ENCODE measurements around the gene SLC23A3.
"Not testable (repeated sequence)": the region's sequence is repeated elsewhere in the genome, so short reads cannot be mapped to it uniquely, and the experiment has no call there.

Gene SLC23A3

GRCh38 chr2:219204425-219205164 is 34.8 kb upstream of the SLC23A3 start:
- in situ Hi-C loops (cut with HindIII; ENCODE audit: low sequenced_read_pairs): no loop called here
- H3K4me3 ChIP-seq (ENCODE audit: low read depth, low read length): no peak overlapping the region
- no peak for TF ChIP-seq CTCF (IDR thresholded peaks at IDR 0.05; ENCODE audit: low read depth, low read length)
- DNase-seq (ENCODE audit: low read depth, low spot score): no peak

DNA sequence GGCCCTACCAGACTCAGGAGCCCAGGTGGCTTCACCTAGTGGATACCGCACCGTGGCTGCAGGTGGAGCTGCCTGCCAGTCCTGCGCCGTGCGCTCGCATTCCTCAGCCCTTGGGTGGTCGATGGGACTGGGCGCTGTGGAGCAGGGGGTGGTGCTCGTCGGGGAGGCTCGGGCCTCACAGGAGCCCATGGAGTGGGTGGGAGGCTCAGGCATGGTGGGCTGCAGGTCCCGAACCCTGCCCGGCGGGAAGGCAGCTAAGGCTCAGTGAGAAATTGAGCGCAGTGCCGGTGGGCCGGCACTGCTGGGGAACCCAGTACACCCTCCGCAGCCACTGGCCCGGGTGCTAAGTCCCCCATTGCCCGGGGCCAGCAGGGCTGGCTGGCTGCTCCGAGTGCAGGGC is 31.5 kb upstream of the SLC23A3 start:
- DNase-seq (ENCODE audit: low read depth, low spot score); H3K4me3 ChIP-seq (ENCODE audit: low read depth, low read length); in situ Hi-C loops (cut with HindIII; ENCODE audit: low sequenced_read_pairs): not testable (repeated sequence)

DNA sequence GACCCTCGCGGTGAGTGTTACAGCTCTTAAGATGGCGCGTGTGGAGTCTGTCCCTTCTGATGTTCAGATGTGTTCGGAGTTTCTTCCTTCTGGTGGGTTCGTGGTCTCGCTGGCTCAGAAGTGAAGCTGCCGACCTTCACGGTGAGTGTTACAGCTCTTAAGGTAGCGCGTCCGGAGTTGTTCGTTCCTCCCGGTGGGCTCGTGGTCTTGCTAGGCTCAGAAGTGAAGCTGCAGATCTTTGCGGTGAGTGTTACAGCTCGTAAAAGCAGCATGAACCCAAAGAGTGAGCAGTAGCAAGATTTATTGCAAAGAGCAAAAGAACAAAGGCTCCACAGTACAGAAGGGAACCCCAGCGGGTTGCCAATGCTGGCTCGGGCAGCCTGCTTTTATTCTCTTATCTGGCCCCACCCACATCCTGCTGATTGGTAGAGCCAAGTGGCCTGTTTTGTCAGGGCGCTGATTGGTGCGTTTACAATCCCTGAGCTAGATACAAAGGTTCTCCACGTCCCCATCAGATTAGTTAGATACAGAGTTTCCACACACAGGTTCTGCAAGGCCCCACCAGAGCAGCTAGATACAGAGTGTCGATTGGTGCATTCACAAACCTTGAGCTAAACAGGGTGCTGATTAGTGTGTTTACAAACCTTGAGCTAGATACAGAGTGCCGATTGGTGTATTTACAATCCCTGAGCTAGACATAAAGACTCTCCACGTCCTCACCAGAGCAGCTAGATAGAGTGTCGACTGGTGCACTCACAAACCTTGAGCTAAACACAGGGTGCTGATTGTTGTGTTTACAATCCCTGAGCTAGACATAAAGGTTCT is 30.9 kb upstream of the SLC23A3 start:
- not testable (repeated sequence) for H3K4me3 ChIP-seq (ENCODE audit: low read depth, low read length)
- peak; percentile 38 for DNase-seq (ENCODE audit: low read depth, low spot score)

GRCh38 chr2:219199470-219200211 is 29.8 kb upstream of the SLC23A3 start:
- H3K4me3 ChIP-seq (ENCODE audit: low read depth, low read length): no peak overlapping the region
- no peak for TF ChIP-seq CTCF (IDR thresholded peaks at IDR 0.05; ENCODE audit: low read depth, low read length)
- in situ Hi-C loops (cut with HindIII; ENCODE audit: low sequenced_read_pairs): no loop called here
- no peak for DNase-seq (ENCODE audit: low read depth, low spot score)

More for the DNA sequence above, 30.9 kb upstream of the SLC23A3 start:
- in situ Hi-C loops (cut with HindIII; ENCODE audit: low sequenced_read_pairs): not testable (repeated sequence)

DNA sequence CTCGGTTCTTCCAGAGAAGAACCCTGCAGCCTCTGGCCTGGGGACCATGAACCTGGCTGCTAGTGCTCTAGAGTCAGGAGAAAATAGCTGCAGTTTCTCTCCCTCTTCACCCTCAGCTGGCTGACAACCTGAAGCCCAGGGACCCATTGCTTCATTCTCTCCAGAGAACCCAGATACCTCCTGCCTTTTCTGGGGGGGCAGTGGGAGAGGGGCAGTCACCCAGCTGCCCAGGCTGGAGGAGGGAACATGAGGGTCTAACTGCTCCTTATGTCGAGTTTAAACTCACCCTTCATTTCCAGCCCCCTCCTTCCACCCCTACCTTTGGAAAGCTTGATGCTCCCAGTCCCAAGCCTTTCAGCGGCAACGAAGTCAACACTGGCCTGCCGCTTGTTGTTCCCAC is 29.1 kb upstream of the SLC23A3 start:
- no peak for DNase-seq (ENCODE audit: low read depth, low spot score)
- in situ Hi-C loops (cut with HindIII; ENCODE audit: low sequenced_read_pairs): no loop called here
- TF ChIP-seq CTCF (IDR thresholded peaks at IDR 0.05; ENCODE audit: low read depth, low read length): no peak
- H3K4me3 ChIP-seq (ENCODE audit: low read depth, low read length): no peak overlapping the region

DNA sequence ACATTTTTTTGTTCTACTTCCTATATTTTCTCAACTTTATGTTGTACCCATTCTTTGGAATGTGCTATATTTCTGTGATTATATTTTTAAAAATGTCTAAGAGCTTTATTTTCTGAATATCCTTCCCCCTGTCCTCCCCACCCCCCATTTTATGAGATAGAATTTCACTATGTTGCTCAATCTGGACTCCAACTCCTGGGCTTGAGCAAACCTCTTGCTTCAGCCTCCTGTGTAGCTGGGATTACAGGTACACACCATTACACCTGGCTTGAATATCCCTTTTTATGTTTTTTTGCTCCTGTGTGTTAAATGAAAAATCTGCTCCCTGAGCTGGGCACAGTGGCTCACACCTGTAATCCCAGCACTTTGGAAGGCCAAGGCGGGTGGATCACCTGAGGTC is 27.6 kb upstream of the SLC23A3 start:
- H3K4me3 ChIP-seq (ENCODE audit: low read depth, low read length): no peak overlapping the region
- DNase-seq (ENCODE audit: low read depth, low spot score): no peak
- in situ Hi-C loops (cut with HindIII; ENCODE audit: low sequenced_read_pairs): no loop called here
- TF ChIP-seq CTCF (IDR thresholded peaks at IDR 0.05; ENCODE audit: low read depth, low read length): no peak

- in situ Hi-C loops (cut with HindIII; ENCODE audit: low sequenced_read_pairs): no loop called here
- H3K4me3 ChIP-seq (ENCODE audit: low read depth, low read length): no peak overlapping the region
- DNase-seq (ENCODE audit: low read depth, low spot score): no peak
- TF ChIP-seq CTCF (IDR thresholded peaks at IDR 0.05; ENCODE audit: low read depth, low read length): no peak
Measured at GRCh38 chr2:219186754-219187456, 17.1 kb upstream of the SLC23A3 start.
